Testis (tissue), 3 donors: Measurements from ENCODE around the gene GATAD2A. TPM values are rescaled to one million over a fixed set of nuclear protein-coding genes. Genes with fewer than 3 reads are reported as not detected.

ENCODE experiments used
- DNase-seq: peaks from one replicate; pipeline ENCODE4 v3.0.0-alpha.2; 2019
- H3K27ac ChIP-seq, 2 donors: fragments of 200-600 bp; sonication (generic); one replicate each; pipeline ENCODE4 v1.5.1; 2019
- H3K27me3 ChIP-seq: fragments of 200-600 bp; sonication (generic); one replicate; pipeline ENCODE4 v1.5.1; 2019
- H3K36me3 ChIP-seq: fragments of 200-600 bp; sonication (generic); one replicate; pipeline ENCODE4 v1.5.1; 2017; ENCODE audit warnings: low read depth; ENCODE audit errors: missing control alignments
- H3K4me1 ChIP-seq: fragments of 200-600 bp; sonication (generic); one replicate; pipeline ENCODE4 v1.5.1; 2019
- H3K4me3 ChIP-seq, 2 donors: fragments of 200-600 bp; sonication (generic); one replicate each; pipeline ENCODE4 v1.5.1; 2017 to 2019
- H3K9me3 ChIP-seq: fragments of 200-600 bp; sonication (generic); one replicate; pipeline ENCODE4 v1.5.1; 2017
- POLR2A ChIP-seq: fragments of 450-650 bp; IDR thresholded peaks from one replicate; pipeline ENCODE4 v1.6.1; 2017; ENCODE audit warnings: antibody characterized with exemption, mild to moderate bottlenecking, moderate library complexity
- WGBS, 2 donors: methylation state at CpG; one replicate each; pipeline ENCODE4 v1.1.5; 2018; 5-methylcytosine and 5-hydroxymethylcytosine counted together
- intact Hi-C: fragments of 100-400 bp; cut with DNase I; formaldehyde crosslinking; loops from one replicate; pipeline ENCODE4 v1.15.1; 2023; ENCODE audit warnings: low total_unique reads
- polyA plus RNA-seq: library from polyadenylated mRNA; stranded (reverse); fragments of 350-450 nt; fragmentation: Illumina TruSeq; extraction: RNeasy Lipid Tissue Mini Kit (QIAGEN cat#74804); gene quantifications from one replicate; pipeline ENCODE4 v1.2.3, GENCODE V29; 2014; ENCODE audit warnings: low read depth, low replicate concordance; ENCODE audit not compliant: insufficient read depth
- total RNA-seq, 2 donors: library from RNA; depleted of rRNA; stranded (reverse); fragments of >200 nt; gene quantifications; one replicate each; pipeline ENCODE4 v1.2.3, GENCODE V29; 2016
- TF ChIP-seq, protein P1 (sequence below), 3 experiments: fragments of 450-650 bp in 2 of 3; fragments of 200-600 bp in 1 of 3; sonication (generic) in 1 of 3; IDR thresholded peaks; one replicate each; pipeline ENCODE4 v1.5.1; 2016 to 2019; ENCODE audit warnings: antibody characterized with exemption in 3 of 3, mild to moderate bottlenecking in 2 of 3, moderate library complexity in 1 of 3

GATAD2A gene
- total and polyA plus RNA-seq, 3 donors from 2014 or later, result 109 to 197 (median 163) TPM

DNA sequence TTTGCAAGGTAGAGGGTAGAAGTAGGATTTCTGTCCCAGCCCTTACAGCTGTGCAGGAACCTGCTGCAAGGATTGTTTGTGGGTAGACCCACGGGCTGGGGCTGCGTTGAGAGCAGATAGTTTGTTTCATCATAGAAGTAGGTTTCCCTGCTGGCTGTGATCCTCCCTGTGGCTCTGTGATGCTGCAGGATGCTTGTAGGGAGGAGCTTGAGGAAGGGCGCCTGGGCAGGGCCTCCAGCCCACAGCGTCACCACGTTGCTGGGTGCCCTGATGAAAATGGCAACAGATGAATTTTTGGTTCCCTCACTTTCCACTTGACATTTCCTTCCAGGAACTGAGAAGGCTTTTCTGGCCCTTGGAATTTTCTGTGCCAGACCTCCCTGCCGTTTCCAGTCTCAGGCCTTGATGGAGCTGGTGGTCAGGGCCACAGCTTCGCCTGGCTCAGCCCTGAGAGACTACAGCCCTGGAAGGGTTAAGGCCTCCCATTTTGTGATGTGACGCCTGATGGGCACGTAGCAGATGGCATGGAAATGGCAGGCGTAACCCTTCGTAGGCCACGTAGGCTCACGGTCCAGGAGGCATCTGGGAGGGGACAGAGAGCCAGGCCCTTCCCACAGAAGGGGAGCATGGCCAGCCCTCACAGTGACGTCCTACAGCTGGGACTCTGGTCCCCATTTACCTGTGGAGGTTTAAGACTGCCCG lies 42.2 kb downstream of the GATAD2A start:
- TF ChIP-seq, protein P1, sequence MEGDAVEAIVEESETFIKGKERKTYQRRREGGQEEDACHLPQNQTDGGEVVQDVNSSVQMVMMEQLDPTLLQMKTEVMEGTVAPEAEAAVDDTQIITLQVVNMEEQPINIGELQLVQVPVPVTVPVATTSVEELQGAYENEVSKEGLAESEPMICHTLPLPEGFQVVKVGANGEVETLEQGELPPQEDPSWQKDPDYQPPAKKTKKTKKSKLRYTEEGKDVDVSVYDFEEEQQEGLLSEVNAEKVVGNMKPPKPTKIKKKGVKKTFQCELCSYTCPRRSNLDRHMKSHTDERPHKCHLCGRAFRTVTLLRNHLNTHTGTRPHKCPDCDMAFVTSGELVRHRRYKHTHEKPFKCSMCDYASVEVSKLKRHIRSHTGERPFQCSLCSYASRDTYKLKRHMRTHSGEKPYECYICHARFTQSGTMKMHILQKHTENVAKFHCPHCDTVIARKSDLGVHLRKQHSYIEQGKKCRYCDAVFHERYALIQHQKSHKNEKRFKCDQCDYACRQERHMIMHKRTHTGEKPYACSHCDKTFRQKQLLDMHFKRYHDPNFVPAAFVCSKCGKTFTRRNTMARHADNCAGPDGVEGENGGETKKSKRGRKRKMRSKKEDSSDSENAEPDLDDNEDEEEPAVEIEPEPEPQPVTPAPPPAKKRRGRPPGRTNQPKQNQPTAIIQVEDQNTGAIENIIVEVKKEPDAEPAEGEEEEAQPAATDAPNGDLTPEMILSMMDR (IDR thresholded peaks at IDR 0.05), result no peak
- no peak for TF ChIP-seq POLR2A
- Histone ChIP-seq H3K27me3 (no peaks in the 10 kb centered on the region), H3K4me1 (no peaks in the 10 kb centered on the region), H3K9me3 (no peaks in the 10 kb centered on the region), H3K4me3 (no peak overlapping the region), H3K27ac (no peak overlapping the region), H3K36me3 (no peaks in the 10 kb centered on the region)
- intact Hi-C loops, result no loop called here
- 68 to 76% methylated on average over 13 to 15 of the region's 15 CpGs for WGBS, 2 donors
- no peak for DNase-seq

DNA sequence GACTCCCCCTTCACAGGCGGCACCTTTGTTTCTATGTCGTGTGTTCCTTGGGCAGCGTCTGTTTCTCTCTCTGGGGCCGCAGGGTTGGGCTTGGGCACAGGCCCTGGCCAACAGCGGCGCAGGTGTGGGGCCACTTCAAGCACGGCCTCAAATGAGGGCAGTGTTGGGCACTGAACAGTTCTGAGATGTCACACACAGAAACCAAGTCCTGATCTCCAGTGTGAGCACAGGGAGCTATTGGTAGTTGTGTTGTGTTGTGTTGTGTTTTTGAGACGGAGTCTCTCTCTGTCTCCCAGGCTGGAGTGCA lies 42.7 kb downstream of the GATAD2A start:
- intact Hi-C loops, result no loop called here
- 89 to 98% methylated on average over 6 to 8 of the region's 8 CpGs for WGBS, 2 donors
- no peaks in the 10 kb centered on the region for H3K4me1 ChIP-seq
- TF ChIP-seq POLR2A, result no peak
- TF ChIP-seq, protein P1 (IDR thresholded peaks at IDR 0.05), result no peak
- no peak for DNase-seq
- H3K36me3 ChIP-seq, result no peaks in the 10 kb centered on the region
- H3K27me3 ChIP-seq, result no peaks in the 10 kb centered on the region
- no peak overlapping the region for H3K27ac ChIP-seq
- H3K9me3 ChIP-seq, result no peaks in the 10 kb centered on the region
- H3K4me3 ChIP-seq, result no peak overlapping the region

- Histone ChIP-seq H3K36me3 (no peaks in the 10 kb centered on the region), H3K9me3 (no peaks in the 10 kb centered on the region), H3K4me1 (no peaks in the 10 kb centered on the region), H3K4me3 (no peak overlapping the region), H3K27ac (no peak overlapping the region), H3K27me3 (no peaks in the 10 kb centered on the region)
- intact Hi-C loops, result no loop called here
- DNase-seq, result no peak
- WGBS, 2 donors, result 79 to 82% methylated on average over 12 to 13 of the region's 13 CpGs
- TF ChIP-seq, protein P1 (IDR thresholded peaks at IDR 0.05), result no peak
- no peak for TF ChIP-seq POLR2A
These were observed 46.2 kb downstream of the GATAD2A start for GRCh38 chr19:19451429-19452242.

DNA sequence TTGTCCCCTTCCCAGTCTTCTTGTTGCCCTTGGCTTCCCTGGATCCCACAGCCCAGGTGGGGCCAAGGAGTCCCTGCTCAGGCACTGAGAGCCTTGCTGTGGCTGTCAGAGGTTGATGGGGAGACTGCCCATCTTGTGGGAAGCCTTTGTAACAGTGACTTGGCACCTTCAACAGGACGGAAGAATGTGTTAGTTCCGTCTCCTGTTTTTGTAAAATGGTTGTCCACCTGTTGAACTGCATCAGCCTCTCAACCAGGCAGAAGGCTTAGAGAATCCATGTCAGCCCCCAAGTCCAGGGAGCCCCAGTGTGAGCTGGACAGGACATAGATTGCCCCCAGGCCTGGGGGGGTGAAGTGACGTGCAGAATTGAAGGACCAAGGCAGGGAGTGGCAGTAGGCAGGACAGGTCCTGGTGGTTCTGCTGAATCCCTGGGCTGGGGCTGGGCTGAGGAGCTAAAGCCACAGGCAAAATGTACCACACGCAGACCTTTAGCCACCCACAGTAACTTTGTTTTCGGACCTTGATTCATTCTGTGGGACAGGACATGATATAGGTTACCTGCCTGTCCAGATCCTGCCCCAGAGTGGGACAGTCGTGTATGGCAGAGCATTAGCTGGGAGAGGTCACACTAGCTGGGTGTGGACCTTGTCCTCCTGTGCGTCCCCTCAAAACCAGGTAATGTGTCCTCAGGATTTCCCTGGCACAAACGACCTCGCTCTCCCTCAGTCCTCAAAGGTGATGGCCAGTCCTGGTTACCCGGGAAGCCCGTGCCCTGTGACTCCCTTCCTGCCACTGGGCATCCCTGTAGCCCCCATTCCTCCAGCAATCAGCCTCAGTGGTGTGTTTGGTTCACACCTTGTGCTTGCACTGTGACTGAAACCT lies 47.0 kb downstream of the GATAD2A start:
- no peak for DNase-seq
- H3K4me3 ChIP-seq, result no peak overlapping the region
- no peaks in the 10 kb centered on the region for H3K9me3 ChIP-seq
- no peak overlapping the region for H3K27ac ChIP-seq
- WGBS, 2 donors, result 76 to 86% methylated on average over 11 of the region's 11 CpGs
- no peaks in the 10 kb centered on the region for H3K27me3 ChIP-seq
- no peaks in the 10 kb centered on the region for H3K4me1 ChIP-seq
- H3K36me3 ChIP-seq, result no peaks in the 10 kb centered on the region
- TF ChIP-seq, protein P1 (IDR thresholded peaks at IDR 0.05), result no peak
- no peak for TF ChIP-seq POLR2A
- intact Hi-C loops, result no loop called here
